Left ventricle myocardium superior (tissue), 1 donor: ENCODE results near the gene CSN2. TPM values are rescaled to one million over a fixed set of nuclear protein-coding genes. Genes with fewer than 3 reads are reported as not detected.
A peak's percentile ranks its signal among the peaks of the same experiment; 100 is the strongest.
"Not testable (repeated sequence)": the region's sequence is repeated elsewhere in the genome, so short reads cannot be mapped to it uniquely, and the experiment has no call there.

ENCODE experiments used
- ATAC-seq: fragments of 200-7000 bp; cut with Tn5 transposase; one replicate; pipeline ENCODE4 v1.9.1; 2020; ENCODE audit warnings: mild to moderate bottlenecking, moderate library complexity
- DNase-seq: peaks from one replicate; pipeline ENCODE4 v3.0.0-alpha.2; 2020
- intact Hi-C: fragments of 100-400 bp; cut with micrococcal nuclease; formaldehyde crosslinking; loops from one replicate; pipeline ENCODE4 v1.11.0; 2022
- long read RNA-seq: library from polyadenylated mRNA; unstranded; transcript quantifications from one replicate; pipeline ENCODE4 v2.0.0, GENCODE V29; 2021
- total RNA-seq: library from RNA; stranded (reverse); fragmentation: NEBNext Ultra II Directional; extraction: Animal tissue kit (Norgen Biotek cat#: 25700); gene quantifications from one replicate; pipeline ENCODE4 v1.2.1, GENCODE V29; 2021
- donor health status: DM: no; HTN: yes; CAD: no; lungs with severe emphysema.

CSN2 gene
- total RNA-seq = not detected
- long read RNA-seq = 0 reads

GRCh38 chr4:69965628-69966027 is at the start of gene CSN2:
TSS of gene CSN2 (minus strand) at chr4:69965728. CDS start at chr4:69960995, 4,733 bp downstream.
- intact Hi-C loops = no loop called here
- no peak for ATAC-seq
- DNase-seq = no peak

- no peak for DNase-seq
- intact Hi-C loops = no loop called here
- no peak for ATAC-seq
These were observed 43.2 kb upstream of the CSN2 start for GRCh38 chr4:70008771-70009170.

- intact Hi-C loops = no loop called here
These were observed 37.0 kb upstream of the CSN2 start for GRCh38 chr4:70002507-70002906.

GRCh38 chr4:70000711-70001110 is 35.2 kb upstream of the CSN2 start:
- intact Hi-C loops = no loop called here
- no peak for ATAC-seq
- DNase-seq = no peak

More at GRCh38 chr4:70002507-70002906, 37.0 kb upstream of the CSN2 start:
- no peak for ATAC-seq
- DNase-seq = no peak

GRCh38 chr4:69999420-69999819 is 33.9 kb upstream of the CSN2 start:
- ATAC-seq (no peak), DNase-seq (no peak)
- intact Hi-C loops = no loop called here

- DNase-seq = no peak
- intact Hi-C loops = no loop called here
- no peak for ATAC-seq
These were observed 30.0 kb upstream of the CSN2 start, which contains the start of gene STATH for GRCh38 chr4:69995526-69996016. TSS of gene STATH (plus strand) at chr4:69995966. CDS start at chr4:69998438, 2,472 bp downstream.

GRCh38 chr4:69994782-69995181 is 29.3 kb upstream of the CSN2 start:
- ATAC-seq = no peak
- DNase-seq = no peak
- intact Hi-C loops = no loop called here

GRCh38 chr4:69991016-69991415 is 25.5 kb upstream of the CSN2 start:
- no peak for ATAC-seq
- intact Hi-C loops = no loop called here
- DNase-seq = no peak

- DNase-seq = no peak
- intact Hi-C loops = no loop called here
- no peak for ATAC-seq
These were observed 21.1 kb upstream of the CSN2 start for GRCh38 chr4:69986663-69987062.

- intact Hi-C loops = no loop called here
- DNase-seq (no peak), ATAC-seq (no peak)
These were observed 18.5 kb upstream of the CSN2 start for GRCh38 chr4:69984030-69984443.

GRCh38 chr4:69977582-69977981 is 12.1 kb upstream of the CSN2 start:
- ATAC-seq (no peak), DNase-seq (no peak)
- intact Hi-C loops = no loop called here

- ATAC-seq (no peak), DNase-seq (no peak)
- intact Hi-C loops = no loop called here
These were observed 9.1 kb upstream of the CSN2 start for GRCh38 chr4:69974631-69975030.

- intact Hi-C loops = no loop called here
- ATAC-seq = no peak
These were observed 4.5 kb upstream of the CSN2 start for GRCh38 chr4:69970071-69970470.

GRCh38 chr4:69957209-69957608 is 8.3 kb downstream of the CSN2 start:
- intact Hi-C loops = no loop called here
- ATAC-seq (no peak), DNase-seq (no peak)

More at GRCh38 chr4:69970071-69970470, 4.5 kb upstream of the CSN2 start:
- DNase-seq = no peak

- intact Hi-C loops = no loop called here
- no peak for ATAC-seq
- no peak for DNase-seq
These were observed 13.9 kb downstream of the CSN2 start for GRCh38 chr4:69951602-69952001.

GRCh38 chr4:69936566-69936965 is 29.0 kb downstream of the CSN2 start:
- DNase-seq = no peak
- intact Hi-C loops = no loop called here
- ATAC-seq = no peak

GRCh38 chr4:69934150-69934549 is 31.4 kb downstream of the CSN2 start:
- DNase-seq = no peak
- intact Hi-C loops = no loop called here
- no peak for ATAC-seq

- intact Hi-C loops = no loop called here
- DNase-seq (no peak), ATAC-seq (no peak)
These were observed 34.8 kb downstream of the CSN2 start, which contains the start of gene CSN1S1 for GRCh38 chr4:69930768-69931167. TSS of gene CSN1S1 (plus strand) at chr4:69931068. CDS start at chr4:69932556, 1,488 bp downstream.

GRCh38 chr4:69923782-69924410 is 41.6 kb downstream of the CSN2 start:
- peak; percentile 18 for DNase-seq
- intact Hi-C loops, ATAC-seq: not testable (repeated sequence)

GRCh38 chr4:69920874-69921273 is 44.7 kb downstream of the CSN2 start:
- DNase-seq (no peak), ATAC-seq (no peak)
- intact Hi-C loops = no loop called here
